ENCODE data around the gene SP140. TPM values are rescaled to one million over a fixed set of nuclear protein-coding genes. Genes with fewer than 3 reads are reported as not detected.

SP140 gene
- total RNA-seq (2014; rRNA removed; shearing (Covaris generic)) (0.24 and 0.39 TPM in 2 replicates), polyA plus RNA-seq (2016; fragmentation: Nextera tagmentation; extraction: Ambion mirVana) (0.54 and 0.70 TPM in 2 replicates)
- long read RNA-seq = 0 reads

DNA sequence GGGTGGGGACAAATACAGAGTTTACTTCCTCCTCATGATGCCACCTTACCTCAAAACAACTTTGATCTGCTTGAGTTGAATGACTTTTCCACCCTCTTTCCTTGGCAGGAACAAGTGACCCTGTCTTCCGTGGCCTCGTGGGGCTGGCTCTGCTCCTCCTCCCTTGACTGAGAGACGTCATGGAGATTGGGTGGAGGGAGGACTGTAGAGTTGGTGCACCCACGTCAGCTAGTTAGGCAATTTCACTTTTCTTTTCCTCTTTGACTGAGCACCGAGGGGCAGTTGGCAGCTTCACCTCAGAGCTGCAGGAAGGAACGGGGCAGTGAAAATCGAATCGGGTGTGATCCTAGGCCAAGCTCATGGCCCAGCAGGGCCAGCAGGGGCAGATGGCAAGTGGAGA, at the start of gene SP140:
Gene SP140 (plus strand): TSS at position 251 of the 400 bp plus-strand sequence. CDS start 109 bp downstream, at position 360.
- H3K27ac ChIP-seq (ENCODE audit: low read depth) = no peak within 1 kb of the TSS
- Mint-ChIP-seq H3K27ac (no peak within 1 kb of the TSS), H3K4me1 (peaks cover 7% of the 10 kb centered on the region; the same call in 2 of the 3 replicates), H3K27me3 (ENCODE audit: insufficient read depth, low read depth, poor library complexity) (peaks cover 3% of the 10 kb centered on the region), H3K9me3 (peaks cover 8% of the 10 kb centered on the region), H3K36me3 (ENCODE audit: low read depth) (peaks cover 7% of the 10 kb centered on the region; the same call in 2 of the 3 replicates), H3K4me3 (no peak within 1 kb of the TSS)
- no peaks in the 10 kb centered on the region for H4K20me1 ChIP-seq (replicated peaks; ENCODE audit: insufficient read depth)
- no peaks in the 10 kb centered on the region for H3K79me2 ChIP-seq (replicated peaks; ENCODE audit: insufficient read depth)
- no peaks in the 10 kb centered on the region for H3K9me2 ChIP-seq (ENCODE audit: insufficient read depth)
- no peak within 1 kb of the TSS for H3K4me2 ChIP-seq
- H3K36me3 ChIP-seq (ENCODE audit: insufficient read depth) = no peaks in the 10 kb centered on the region
- H3K4me3 ChIP-seq = no peak within 1 kb of the TSS
- H3F3A ChIP-seq (replicated peaks; ENCODE audit: low read depth) = no peaks in the 10 kb centered on the region
- ATAC-seq (no peak), DNase-seq (ENCODE audit: low spot score) (no peak)
- H3K4me1 ChIP-seq (ENCODE audit: insufficient read depth) = 0 out of 2 replicates have a peak, but pooled peaks cover 3% of the 10 kb centered on the region
- H3K27me3 ChIP-seq (ENCODE audit: insufficient read depth) = no peaks in the 10 kb centered on the region
- H2AFZ ChIP-seq = 0 out of 2 replicates have a peak within 1 kb of the TSS, but pooled peaks have one; percentile 28
- TF ChIP-seq POLR2AphosphoS5 (IDR thresholded peaks at IDR 0.05; ENCODE audit: low read depth) (no peak), JUNB (IDR thresholded peaks at IDR 0.05; ENCODE audit: unreplicated experiment) (no peak), NANOG (IDR thresholded peaks at IDR 0.05; ENCODE audit: borderline replicate concordance) (no peak), ZNF331 (CRISPR knock-in tag; IDR thresholded peaks at IDR 0.05; ENCODE audit: low read depth) (no peak), EZH2 (IDR thresholded peaks at IDR 0.05; ENCODE audit: low read depth, unreplicated experiment) (no peak), ZNF114 (CRISPR knock-in tag; IDR thresholded peaks at IDR 0.05) (no peak), EZH2phosphoT487 (IDR thresholded peaks at IDR 0.05; ENCODE audit: unreplicated experiment) (no peak), CREB1 (CRISPR knock-in tag; IDR thresholded peaks at IDR 0.05; ENCODE audit: low read depth) (no peak), STAT1 (IDR thresholded peaks at IDR 0.05; ENCODE audit: unreplicated experiment) (no peak)
- TF ChIP-seq, protein P1, sequence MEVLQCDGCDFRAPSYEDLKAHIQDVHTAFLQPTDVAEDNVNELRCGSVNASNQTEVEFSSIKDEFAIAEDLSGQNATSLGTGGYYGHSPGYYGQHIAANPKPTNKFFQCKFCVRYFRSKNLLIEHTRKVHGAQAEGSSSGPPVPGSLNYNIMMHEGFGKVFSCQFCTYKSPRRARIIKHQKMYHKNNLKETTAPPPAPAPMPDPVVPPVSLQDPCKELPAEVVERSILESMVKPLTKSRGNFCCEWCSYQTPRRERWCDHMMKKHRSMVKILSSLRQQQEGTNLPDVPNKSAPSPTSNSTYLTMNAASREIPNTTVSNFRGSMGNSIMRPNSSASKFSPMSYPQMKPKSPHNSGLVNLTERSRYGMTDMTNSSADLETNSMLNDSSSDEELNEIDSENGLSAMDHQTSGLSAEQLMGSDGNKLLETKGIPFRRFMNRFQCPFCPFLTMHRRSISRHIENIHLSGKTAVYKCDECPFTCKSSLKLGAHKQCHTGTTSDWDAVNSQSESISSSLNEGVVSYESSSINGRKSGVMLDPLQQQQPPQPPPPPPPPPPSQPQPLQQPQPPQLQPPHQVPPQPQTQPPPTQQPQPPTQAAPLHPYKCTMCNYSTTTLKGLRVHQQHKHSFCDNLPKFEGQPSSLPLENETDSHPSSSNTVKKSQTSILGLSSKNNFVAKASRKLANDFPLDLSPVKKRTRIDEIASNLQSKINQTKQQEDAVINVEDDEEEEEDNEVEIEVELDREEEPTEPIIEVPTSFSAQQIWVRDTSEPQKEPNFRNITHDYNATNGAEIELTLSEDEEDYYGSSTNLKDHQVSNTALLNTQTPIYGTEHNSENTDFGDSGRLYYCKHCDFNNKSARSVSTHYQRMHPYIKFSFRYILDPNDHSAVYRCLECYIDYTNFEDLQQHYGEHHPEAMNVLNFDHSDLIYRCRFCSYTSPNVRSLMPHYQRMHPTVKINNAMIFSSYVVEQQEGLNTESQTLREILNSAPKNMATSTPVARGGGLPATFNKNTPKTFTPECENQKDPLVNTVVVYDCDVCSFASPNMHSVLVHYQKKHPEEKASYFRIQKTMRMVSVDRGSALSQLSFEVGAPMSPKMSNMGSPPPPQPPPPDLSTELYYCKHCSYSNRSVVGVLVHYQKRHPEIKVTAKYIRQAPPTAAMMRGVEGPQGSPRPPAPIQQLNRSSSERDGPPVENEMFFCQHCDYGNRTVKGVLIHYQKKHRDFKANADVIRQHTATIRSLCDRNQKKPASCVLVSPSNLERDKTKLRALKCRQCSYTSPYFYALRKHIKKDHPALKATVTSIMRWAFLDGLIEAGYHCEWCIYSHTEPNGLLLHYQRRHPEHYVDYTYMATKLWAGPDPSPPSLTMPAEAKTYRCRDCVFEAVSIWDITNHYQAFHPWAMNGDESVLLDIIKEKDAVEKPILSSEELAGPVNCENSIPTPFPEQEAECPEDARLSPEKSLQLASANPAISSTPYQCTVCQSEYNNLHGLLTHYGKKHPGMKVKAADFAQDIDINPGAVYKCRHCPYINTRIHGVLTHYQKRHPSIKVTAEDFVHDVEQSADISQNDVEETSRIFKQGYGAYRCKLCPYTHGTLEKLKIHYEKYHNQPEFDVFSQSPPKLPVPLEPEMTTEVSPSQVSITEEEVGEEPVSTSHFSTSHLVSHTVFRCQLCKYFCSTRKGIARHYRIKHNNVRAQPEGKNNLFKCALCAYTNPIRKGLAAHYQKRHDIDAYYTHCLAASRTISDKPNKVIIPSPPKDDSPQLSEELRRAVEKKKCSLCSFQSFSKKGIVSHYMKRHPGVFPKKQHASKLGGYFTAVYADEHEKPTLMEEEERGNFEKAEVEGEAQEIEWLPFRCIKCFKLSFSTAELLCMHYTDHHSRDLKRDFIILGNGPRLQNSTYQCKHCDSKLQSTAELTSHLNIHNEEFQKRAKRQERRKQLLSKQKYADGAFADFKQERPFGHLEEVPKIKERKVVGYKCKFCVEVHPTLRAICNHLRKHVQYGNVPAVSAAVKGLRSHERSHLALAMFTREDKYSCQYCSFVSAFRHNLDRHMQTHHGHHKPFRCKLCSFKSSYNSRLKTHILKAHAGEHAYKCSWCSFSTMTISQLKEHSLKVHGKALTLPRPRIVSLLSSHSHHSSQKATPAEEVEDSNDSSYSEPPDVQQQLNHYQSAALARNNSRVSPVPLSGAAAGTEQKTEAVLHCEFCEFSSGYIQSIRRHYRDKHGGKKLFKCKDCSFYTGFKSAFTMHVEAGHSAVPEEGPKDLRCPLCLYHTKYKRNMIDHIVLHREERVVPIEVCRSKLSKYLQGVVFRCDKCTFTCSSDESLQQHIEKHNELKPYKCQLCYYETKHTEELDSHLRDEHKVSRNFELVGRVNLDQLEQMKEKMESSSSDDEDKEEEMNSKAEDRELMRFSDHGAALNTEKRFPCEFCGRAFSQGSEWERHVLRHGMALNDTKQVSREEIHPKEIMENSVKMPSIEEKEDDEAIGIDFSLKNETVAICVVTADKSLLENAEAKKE (CRISPR knock-in tag; IDR thresholded peaks at IDR 0.05) = no peak
- TF ChIP-seq, protein P2, sequence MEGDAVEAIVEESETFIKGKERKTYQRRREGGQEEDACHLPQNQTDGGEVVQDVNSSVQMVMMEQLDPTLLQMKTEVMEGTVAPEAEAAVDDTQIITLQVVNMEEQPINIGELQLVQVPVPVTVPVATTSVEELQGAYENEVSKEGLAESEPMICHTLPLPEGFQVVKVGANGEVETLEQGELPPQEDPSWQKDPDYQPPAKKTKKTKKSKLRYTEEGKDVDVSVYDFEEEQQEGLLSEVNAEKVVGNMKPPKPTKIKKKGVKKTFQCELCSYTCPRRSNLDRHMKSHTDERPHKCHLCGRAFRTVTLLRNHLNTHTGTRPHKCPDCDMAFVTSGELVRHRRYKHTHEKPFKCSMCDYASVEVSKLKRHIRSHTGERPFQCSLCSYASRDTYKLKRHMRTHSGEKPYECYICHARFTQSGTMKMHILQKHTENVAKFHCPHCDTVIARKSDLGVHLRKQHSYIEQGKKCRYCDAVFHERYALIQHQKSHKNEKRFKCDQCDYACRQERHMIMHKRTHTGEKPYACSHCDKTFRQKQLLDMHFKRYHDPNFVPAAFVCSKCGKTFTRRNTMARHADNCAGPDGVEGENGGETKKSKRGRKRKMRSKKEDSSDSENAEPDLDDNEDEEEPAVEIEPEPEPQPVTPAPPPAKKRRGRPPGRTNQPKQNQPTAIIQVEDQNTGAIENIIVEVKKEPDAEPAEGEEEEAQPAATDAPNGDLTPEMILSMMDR (conservative IDR thresholded peaks at IDR 0.05; ENCODE audit: low read depth in 2 of 2) = no peak
- TF ChIP-seq, protein P3, sequence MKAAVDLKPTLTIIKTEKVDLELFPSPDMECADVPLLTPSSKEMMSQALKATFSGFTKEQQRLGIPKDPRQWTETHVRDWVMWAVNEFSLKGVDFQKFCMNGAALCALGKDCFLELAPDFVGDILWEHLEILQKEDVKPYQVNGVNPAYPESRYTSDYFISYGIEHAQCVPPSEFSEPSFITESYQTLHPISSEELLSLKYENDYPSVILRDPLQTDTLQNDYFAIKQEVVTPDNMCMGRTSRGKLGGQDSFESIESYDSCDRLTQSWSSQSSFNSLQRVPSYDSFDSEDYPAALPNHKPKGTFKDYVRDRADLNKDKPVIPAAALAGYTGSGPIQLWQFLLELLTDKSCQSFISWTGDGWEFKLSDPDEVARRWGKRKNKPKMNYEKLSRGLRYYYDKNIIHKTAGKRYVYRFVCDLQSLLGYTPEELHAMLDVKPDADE (IDR thresholded peaks at IDR 0.05) = no peak
- TF ChIP-seq, protein P4, sequence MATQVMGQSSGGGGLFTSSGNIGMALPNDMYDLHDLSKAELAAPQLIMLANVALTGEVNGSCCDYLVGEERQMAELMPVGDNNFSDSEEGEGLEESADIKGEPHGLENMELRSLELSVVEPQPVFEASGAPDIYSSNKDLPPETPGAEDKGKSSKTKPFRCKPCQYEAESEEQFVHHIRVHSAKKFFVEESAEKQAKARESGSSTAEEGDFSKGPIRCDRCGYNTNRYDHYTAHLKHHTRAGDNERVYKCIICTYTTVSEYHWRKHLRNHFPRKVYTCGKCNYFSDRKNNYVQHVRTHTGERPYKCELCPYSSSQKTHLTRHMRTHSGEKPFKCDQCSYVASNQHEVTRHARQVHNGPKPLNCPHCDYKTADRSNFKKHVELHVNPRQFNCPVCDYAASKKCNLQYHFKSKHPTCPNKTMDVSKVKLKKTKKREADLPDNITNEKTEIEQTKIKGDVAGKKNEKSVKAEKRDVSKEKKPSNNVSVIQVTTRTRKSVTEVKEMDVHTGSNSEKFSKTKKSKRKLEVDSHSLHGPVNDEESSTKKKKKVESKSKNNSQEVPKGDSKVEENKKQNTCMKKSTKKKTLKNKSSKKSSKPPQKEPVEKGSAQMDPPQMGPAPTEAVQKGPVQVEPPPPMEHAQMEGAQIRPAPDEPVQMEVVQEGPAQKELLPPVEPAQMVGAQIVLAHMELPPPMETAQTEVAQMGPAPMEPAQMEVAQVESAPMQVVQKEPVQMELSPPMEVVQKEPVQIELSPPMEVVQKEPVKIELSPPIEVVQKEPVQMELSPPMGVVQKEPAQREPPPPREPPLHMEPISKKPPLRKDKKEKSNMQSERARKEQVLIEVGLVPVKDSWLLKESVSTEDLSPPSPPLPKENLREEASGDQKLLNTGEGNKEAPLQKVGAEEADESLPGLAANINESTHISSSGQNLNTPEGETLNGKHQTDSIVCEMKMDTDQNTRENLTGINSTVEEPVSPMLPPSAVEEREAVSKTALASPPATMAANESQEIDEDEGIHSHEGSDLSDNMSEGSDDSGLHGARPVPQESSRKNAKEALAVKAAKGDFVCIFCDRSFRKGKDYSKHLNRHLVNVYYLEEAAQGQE (IDR thresholded peaks at IDR 0.05; ENCODE audit: unreplicated experiment) = no peak

Measured in GM23338 (cell line).